Measurements from ENCODE around the gene GPRC5A.
A peak's percentile ranks its signal among the peaks of the same experiment; 100 is the strongest.
"Not testable (repeated sequence)": the region's sequence is repeated elsewhere in the genome, so short reads cannot be mapped to it uniquely, and the experiment has no call there.

GPRC5A gene

GRCh38 chr12:12891080-12891880, at the start of gene GPRC5A:
GPRC5A (plus strand) TSS chr12:12891562; CDS start chr12:12908250, 16,688 bp downstream.
- peak in 26 of 51 donors; percentile 4 to 70 (median 20) for DNase-seq

GRCh38 chr12:12845794-12846243, 45.5 kb upstream of the GPRC5A start:
- no peak for DNase-seq

GRCh38 chr12:12846780-12847179, 44.6 kb upstream of the GPRC5A start:
- DNase-seq: not testable (repeated sequence)

GRCh38 chr12:12853435-12853834, 37.9 kb upstream of the GPRC5A start:
- no peak for DNase-seq

- DNase-seq: no peak
These were observed 31.7 kb upstream of the GPRC5A start for GRCh38 chr12:12859690-12860089.

- DNase-seq: no peak
These were observed 27.1 kb upstream of the GPRC5A start for GRCh38 chr12:12864243-12864642.

- DNase-seq: no peak
These were observed 22.7 kb upstream of the GPRC5A start for GRCh38 chr12:12868477-12869235.

- DNase-seq: no peak
These were observed 20.9 kb upstream of the GPRC5A start for GRCh38 chr12:12870465-12870864.

- no peak for DNase-seq
These were observed 19.7 kb upstream of the GPRC5A start for GRCh38 chr12:12871587-12872138.

- no peak for DNase-seq
These were observed 19.0 kb upstream of the GPRC5A start for GRCh38 chr12:12872139-12872933.

- no peak for DNase-seq
These were observed 18.5 kb upstream of the GPRC5A start for GRCh38 chr12:12872934-12873275.

GRCh38 chr12:12874029-12874428, 17.3 kb upstream of the GPRC5A start:
- DNase-seq: no peak

GRCh38 chr12:12875301-12875700, 16.1 kb upstream of the GPRC5A start:
- not testable (repeated sequence) for DNase-seq

GRCh38 chr12:12877153-12877768, 14.1 kb upstream of the GPRC5A start:
- DNase-seq: no peak

GRCh38 chr12:12877781-12878455, 13.4 kb upstream of the GPRC5A start:
- no peak for DNase-seq

GRCh38 chr12:12880537-12880936, 10.8 kb upstream of the GPRC5A start:
- DNase-seq: no peak

GRCh38 chr12:12881151-12881909, 10.0 kb upstream of the GPRC5A start:
- DNase-seq: no peak

GRCh38 chr12:12882288-12882687, 9.1 kb upstream of the GPRC5A start:
- no peak for DNase-seq

GRCh38 chr12:12883369-12884001, 7.9 kb upstream of the GPRC5A start:
- DNase-seq: no peak

Data from hypothalamus (tissue), 51 donors.